GM12892 (cell line): Measurements from ENCODE around the gene SRPX2.
"Not testable (repeated sequence)": the region's sequence is repeated elsewhere in the genome, so short reads cannot be mapped to it uniquely, and the experiment has no call there.

ENCODE experiments used
- DNase-seq: peaks from one replicate; pipeline ENCODE4 v3.0.0; 2011; ENCODE audit not compliant: insufficient read length
- FAIRE-seq: peaks from 2 replicates; lab custom pipeline; 2011; peaks lifted over from hg19 to GRCh38; lab: Jason Lieb, UNC
- POLR2A ChIP-seq: IDR thresholded peaks from 2 replicates; pipeline ENCODE4 v1.6.1; 2011; ENCODE audit warnings: low read depth, low read length, control low read depth
- POLR2AphosphoS5 ChIP-seq: IDR thresholded peaks from 2 replicates; pipeline ENCODE4 v1.6.1; 2011; ENCODE audit warnings: low read depth, low read length, control low read depth
- TAF1 ChIP-seq: IDR thresholded peaks from 2 replicates; pipeline ENCODE4 v1.6.1; 2011; ENCODE audit warnings: low read depth, mild to moderate bottlenecking, control low read depth, low read length, borderline replicate concordance

SRPX2 gene

DNA sequence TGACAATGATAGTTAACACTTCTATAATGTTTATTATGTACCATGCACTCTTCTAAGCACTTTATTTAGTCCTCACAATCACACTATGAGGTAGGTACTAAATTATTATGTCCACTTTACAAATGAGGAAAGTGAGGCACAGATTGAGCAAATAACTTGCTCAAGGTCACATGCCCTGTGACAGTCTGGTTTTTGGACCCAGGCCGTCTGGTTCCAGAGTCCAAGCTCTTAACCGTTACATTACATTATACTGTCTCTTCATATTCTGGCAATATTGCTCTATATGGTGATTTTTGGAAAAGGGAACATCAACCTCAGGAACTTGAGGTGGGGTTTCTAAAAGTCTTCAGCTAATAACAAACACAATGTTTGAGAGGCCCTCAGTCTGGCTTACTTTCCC, 75.1 kb downstream of the SRPX2 start:
- FAIRE-seq, result no peak
- no peak for TF ChIP-seq POLR2A
- no peak for TF ChIP-seq TAF1
- no peak for TF ChIP-seq POLR2AphosphoS5
- DNase-seq, result no peak

DNA sequence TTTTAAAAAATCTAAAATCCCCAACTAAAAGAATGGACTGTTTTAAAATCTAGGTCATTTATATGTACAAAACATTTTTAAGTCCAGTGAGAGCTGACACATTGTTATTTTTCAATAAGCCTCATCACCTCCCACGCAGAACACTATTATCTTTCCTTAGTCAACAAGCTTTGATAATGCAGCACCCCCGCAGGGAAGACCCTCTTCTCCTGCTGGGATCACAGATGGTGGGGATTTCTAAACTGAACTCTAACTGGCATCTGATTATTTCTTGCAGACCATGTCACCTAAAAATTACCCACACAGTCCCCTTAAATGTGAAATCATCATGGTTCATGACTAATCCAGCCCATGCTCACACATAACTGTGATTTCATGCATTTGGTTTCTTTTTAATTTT, 76.3 kb downstream of the SRPX2 start:
- FAIRE-seq (no peak), DNase-seq (no peak)
- no peak for TF ChIP-seq POLR2AphosphoS5
- no peak for TF ChIP-seq POLR2A
- no peak for TF ChIP-seq TAF1

- no peak for FAIRE-seq
- TF ChIP-seq POLR2AphosphoS5 (no peak), TAF1 (no peak), POLR2A (no peak)
- no peak for DNase-seq
Observed at GRCh38 chrX:100721328-100721727, 77.3 kb downstream of the SRPX2 start.

GRCh38 chrX:100724006-100724405, 80.0 kb downstream of the SRPX2 start:
- not testable (repeated sequence) for FAIRE-seq, DNase-seq
